Urinary bladder (tissue), 4 donors: Measurements from ENCODE around the gene RANBP3L. TPM values are rescaled to one million over a fixed set of nuclear protein-coding genes. Genes with fewer than 3 reads are reported as not detected.
A peak's percentile ranks its signal among the peaks of the same experiment; 100 is the strongest.

Experiments
- DNase-seq: peaks from one replicate; pipeline ENCODE4 v3.0.0-alpha.2; 2015; ENCODE audit errors: extremely low spot score
- H3K27ac ChIP-seq: one replicate; pipeline ENCODE4 v1.5.1; 2013; ENCODE audit warnings: low read depth, mild to moderate bottlenecking, moderate library complexity
- H3K36me3 ChIP-seq: one replicate; pipeline ENCODE4 v1.6.1; 2013; ENCODE audit warnings: mild to moderate bottlenecking, moderate library complexity; ENCODE audit not compliant: insufficient read depth
- H3K4me1 ChIP-seq: one replicate; pipeline ENCODE4 v1.6.1; 2013; ENCODE audit warnings: mild to moderate bottlenecking, moderate library complexity; ENCODE audit not compliant: insufficient read depth
- H3K4me3 ChIP-seq: one replicate; pipeline ENCODE4 v1.5.1; 2013; ENCODE audit warnings: low read depth, low read length
- WGBS: extraction: QIAGEN DNeasy Blood & Tissue Kit; methylation state at CpG from one replicate; pipeline ENCODE4 v1.1.7; 2013; 5-methylcytosine and 5-hydroxymethylcytosine counted together
- polyA plus RNA-seq: library from polyadenylated mRNA; stranded (reverse); fragments of 200-250 nt; gene quantifications from one replicate; pipeline ENCODE4 v1.2.3, GENCODE V29; 2013
- total RNA-seq: library from RNA; depleted of rRNA; stranded (reverse); fragments of >200 nt; gene quantifications from one replicate; pipeline ENCODE4 v1.2.3, GENCODE V29; 2014
- donor health status: healthy with polysubstance abuse.
- donor health status: healthy.

The RANBP3L gene
- total and polyA plus RNA-seq, 2 donors, result 5.7 to 38.7 TPM

- Histone ChIP-seq H3K27ac (no peak overlapping the region), H3K36me3 (peaks cover 2% of the 10 kb centered on the region), H3K4me1 (no peaks in the 10 kb centered on the region), H3K4me3 (no peak overlapping the region)
- no peak for DNase-seq
- WGBS, result 72% methylated on average over 6 of the region's 6 CpGs
Observed at GRCh38 chr5:36273809-36274526, 27.7 kb downstream of the RANBP3L start.

DNA sequence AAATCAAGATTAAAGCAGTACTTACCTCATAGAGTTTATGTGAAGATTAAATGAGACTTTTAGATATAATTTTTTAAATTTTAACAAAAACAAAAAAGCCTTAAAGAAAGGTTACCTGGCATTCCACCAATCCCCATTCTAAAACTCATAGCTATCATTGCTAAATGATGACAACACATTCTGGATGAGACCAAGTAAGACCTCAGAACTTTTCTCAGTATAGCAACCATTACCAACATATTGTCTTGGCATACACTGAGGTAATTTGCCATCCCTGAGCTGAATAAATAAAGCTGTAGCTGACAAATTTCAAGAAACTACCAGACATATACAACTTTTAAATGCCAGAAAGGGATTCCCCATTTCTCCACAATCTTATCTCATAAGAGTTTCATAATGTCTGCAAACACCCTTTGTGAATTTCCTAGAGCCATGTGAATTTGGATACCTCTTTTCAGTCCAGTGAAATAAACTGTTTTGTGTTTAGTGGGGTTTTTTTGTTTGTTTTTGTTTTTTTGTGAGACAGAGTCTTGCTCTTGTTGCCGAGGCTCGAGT lies 29.5 kb downstream of the RANBP3L start:
- 89% methylated on average over 2 of the region's 2 CpGs for WGBS
- no peak overlapping the region for H3K27ac ChIP-seq
- H3K4me3 ChIP-seq, result no peak overlapping the region
- no peaks in the 10 kb centered on the region for H3K4me1 ChIP-seq
- DNase-seq, result no peak
- H3K36me3 ChIP-seq, result peaks cover 2% of the 10 kb centered on the region

DNA sequence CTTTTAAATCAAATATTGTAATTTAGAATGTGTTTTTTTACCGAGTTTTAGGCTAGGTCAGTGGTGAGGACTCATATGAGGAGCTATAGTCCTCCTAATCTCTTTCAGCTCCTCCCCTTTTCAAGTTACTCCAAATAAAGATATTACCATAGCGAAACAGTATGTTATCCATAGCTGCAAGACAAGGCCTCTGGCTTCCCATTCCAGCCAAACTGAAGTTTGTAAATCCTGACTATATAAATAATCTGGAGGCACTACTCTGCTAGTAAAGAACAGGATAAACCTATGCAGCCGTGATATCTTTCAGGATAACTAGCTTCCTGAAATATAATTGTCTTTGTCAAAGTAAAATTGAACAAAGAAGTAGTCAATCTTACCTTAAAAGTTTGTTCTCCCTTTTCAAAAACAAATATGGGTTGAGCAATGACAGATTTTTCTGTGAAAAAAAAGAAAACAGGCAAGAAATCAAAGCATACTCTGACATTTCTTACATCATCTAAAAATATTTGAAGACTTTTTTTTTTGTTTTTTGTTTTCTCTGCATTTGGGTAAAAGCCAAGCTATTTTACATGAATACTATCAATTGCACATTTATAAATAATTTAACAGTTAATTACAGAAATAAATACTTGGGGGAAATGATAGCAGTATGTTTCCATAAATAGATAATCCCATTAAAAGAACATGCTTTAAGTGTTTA lies 30.7 kb downstream of the RANBP3L start:
- no peak overlapping the region for H3K27ac ChIP-seq
- peaks cover 2% of the 10 kb centered on the region for H3K36me3 ChIP-seq
- no peaks in the 10 kb centered on the region for H3K4me1 ChIP-seq
- WGBS, result 50% methylated on average over 3 of the region's 3 CpGs
- no peak for DNase-seq
- no peak overlapping the region for H3K4me3 ChIP-seq

GRCh38 chr5:36270175-36270574 lies 31.5 kb downstream of the RANBP3L start:
- WGBS, result 89% methylated on average over 3 of the region's 3 CpGs
- Histone ChIP-seq H3K36me3 (peaks cover 2% of the 10 kb centered on the region), H3K4me3 (no peak overlapping the region), H3K27ac (no peak overlapping the region), H3K4me1 (no peaks in the 10 kb centered on the region)
- DNase-seq, result no peak

- DNase-seq, result no peak
- no peak overlapping the region for H3K4me3 ChIP-seq
- H3K4me1 ChIP-seq, result no peaks in the 10 kb centered on the region
- H3K27ac ChIP-seq, result no peak overlapping the region
- H3K36me3 ChIP-seq, result peaks cover 2% of the 10 kb centered on the region
Observed at GRCh38 chr5:36269478-36269877, 32.2 kb downstream of the RANBP3L start.

DNA sequence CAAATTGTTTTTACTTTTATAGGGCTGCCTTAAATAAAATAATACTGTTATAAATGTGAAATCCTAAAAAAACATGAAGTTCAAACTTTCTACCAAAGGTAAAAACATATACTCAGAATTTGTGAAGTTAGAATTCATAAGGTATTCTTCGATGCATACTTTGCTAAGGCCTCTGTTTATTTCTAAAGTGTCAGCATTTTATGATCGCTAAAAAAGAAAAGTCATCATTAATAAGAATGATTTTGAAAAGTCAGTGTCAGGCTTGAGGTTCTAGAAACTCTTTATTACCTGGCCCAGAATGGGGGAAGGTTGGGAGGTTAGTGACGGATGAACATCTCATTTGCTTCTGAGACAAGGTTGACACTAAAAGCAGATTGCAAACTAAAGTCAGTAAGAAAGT lies 33.8 kb downstream of the RANBP3L start:
- no peak for DNase-seq
- Histone ChIP-seq H3K36me3 (peaks cover 2% of the 10 kb centered on the region), H3K4me3 (no peak overlapping the region), H3K27ac (no peak overlapping the region), H3K4me1 (no peaks in the 10 kb centered on the region)
- WGBS, result 94% methylated on average over 3 of the region's 3 CpGs

DNA sequence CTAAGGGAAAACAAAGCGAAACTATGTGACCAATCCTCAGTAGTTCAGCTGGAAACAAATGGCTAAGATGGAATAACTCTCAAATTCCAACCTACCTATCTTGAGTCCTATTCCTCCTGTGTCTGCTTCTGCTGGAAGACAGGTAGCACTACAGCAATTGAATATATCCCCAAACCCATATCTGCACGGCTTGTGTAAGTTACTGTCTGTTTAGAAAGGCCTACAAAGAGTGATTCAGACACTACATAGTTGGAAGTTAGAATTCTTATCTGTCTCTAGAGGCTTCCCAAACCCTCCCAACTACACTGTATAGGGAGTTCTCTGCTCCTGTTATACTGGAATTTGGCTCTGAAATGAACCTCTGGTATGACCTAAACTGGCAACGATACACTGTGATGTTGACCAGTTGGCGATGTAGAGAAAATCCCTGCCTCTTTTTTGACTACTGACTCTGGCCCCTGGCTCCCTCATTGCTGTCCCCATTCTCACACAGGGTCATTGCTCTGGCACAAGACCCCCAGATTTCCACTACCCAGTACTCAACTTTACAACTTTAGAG lies 37.4 kb downstream of the RANBP3L start:
- Histone ChIP-seq H3K27ac (no peak overlapping the region), H3K4me1 (no peaks in the 10 kb centered on the region), H3K36me3 (no peaks in the 10 kb centered on the region), H3K4me3 (no peak overlapping the region)
- DNase-seq, result no peak
- 57% methylated on average over 4 of the region's 4 CpGs for WGBS

- Histone ChIP-seq H3K4me3 (no peak overlapping the region), H3K4me1 (no peaks in the 10 kb centered on the region), H3K36me3 (no peaks in the 10 kb centered on the region), H3K27ac (no peak overlapping the region)
- no peak for DNase-seq
- 96% methylated on average over 6 of the region's 6 CpGs for WGBS
Observed at GRCh38 chr5:36261186-36261585, 40.5 kb downstream of the RANBP3L start.

DNA sequence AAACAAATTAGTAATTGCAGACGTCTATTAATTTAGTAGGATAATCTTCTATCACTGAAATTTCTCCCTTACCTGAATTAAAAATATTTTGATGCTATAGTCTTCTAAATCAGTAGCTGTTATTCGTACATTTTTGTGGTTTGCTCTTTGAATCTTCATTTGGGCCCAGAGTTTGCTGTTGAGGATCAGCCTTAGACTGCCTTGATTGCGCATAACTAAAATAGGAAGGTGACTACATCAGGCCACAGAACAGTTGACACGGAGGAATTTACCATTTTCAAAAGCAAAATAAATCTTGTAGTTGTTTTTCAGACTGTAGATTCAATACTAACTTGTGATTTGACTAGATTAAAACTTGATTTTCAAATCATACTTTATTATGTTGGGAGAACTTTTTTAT lies 48.1 kb downstream of the RANBP3L start:
- Histone ChIP-seq H3K27ac (no peak overlapping the region), H3K4me3 (no peak overlapping the region), H3K36me3 (no peaks in the 10 kb centered on the region), H3K4me1 (no peaks in the 10 kb centered on the region)
- 95% methylated on average over 4 of the region's 4 CpGs for WGBS
- no peak for DNase-seq

DNA sequence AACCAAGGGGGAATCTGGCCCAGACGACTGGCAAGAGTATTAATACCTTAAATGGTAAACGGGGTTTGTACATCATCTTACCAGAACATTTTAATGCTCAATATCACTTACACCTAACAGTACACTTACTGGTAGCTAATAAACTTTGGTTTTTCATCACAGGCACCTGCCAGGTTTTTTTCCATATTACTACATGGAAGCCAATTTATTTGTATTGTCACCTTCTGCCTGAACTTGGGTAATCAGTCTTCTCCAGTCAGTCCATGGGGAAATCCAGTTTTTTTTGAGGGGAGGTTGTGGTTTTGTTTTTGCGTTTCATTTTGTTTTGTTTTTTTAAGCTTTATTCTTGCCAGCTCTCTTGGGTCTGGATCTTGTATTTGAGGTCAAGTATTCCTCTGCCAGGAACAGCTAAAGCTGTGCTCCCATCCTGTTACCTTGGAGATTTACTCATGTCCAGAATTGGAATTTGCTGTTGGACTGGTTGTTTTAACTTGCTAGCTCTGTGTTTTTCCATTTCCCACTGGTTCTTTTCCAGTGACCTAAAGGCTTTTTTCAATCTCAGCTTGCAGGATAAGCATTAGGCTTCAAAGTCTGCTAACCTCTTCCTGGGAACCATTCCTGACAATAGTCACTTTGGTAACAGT lies 48.9 kb downstream of the RANBP3L start:
- WGBS, result 53% methylated on average over 3 of the region's 3 CpGs
- peak overlapping the region; percentile 50 for H3K27ac ChIP-seq
- H3K36me3 ChIP-seq, result no peaks in the 10 kb centered on the region
- H3K4me3 ChIP-seq, result no peak overlapping the region
- no peaks in the 10 kb centered on the region for H3K4me1 ChIP-seq
- DNase-seq, result no peak

DNA sequence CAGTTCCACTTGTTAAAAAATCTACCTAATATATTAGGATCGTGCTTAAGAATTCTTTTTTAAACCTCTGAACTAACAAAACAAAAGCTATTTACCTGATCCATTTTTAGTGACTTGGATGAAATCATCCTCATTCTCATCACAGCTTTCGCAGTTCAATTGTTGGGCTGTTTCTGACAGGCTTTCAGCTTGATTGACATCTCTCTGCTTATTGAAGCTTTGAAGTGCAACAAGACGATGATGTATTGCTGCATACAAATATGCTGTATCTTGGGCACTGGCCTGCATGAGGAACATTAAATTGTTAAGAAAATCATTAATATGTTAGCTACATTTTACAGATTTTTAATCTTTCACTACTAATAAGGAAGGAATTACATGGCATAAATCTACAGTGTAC lies 50.5 kb downstream of the RANBP3L start:
- DNase-seq, result no peak
- no peak overlapping the region for H3K27ac ChIP-seq
- no peaks in the 10 kb centered on the region for H3K36me3 ChIP-seq
- H3K4me3 ChIP-seq, result no peak overlapping the region
- 81% methylated on average over 3 of the region's 3 CpGs for WGBS
- no peaks in the 10 kb centered on the region for H3K4me1 ChIP-seq

GRCh38 chr5:36250427-36250826 lies 51.3 kb downstream of the RANBP3L start:
- Histone ChIP-seq H3K4me3 (no peak overlapping the region), H3K36me3 (no peaks in the 10 kb centered on the region), H3K27ac (no peak overlapping the region), H3K4me1 (no peaks in the 10 kb centered on the region)
- WGBS, result 41% methylated on average over 4 of the region's 4 CpGs
- no peak for DNase-seq

DNA sequence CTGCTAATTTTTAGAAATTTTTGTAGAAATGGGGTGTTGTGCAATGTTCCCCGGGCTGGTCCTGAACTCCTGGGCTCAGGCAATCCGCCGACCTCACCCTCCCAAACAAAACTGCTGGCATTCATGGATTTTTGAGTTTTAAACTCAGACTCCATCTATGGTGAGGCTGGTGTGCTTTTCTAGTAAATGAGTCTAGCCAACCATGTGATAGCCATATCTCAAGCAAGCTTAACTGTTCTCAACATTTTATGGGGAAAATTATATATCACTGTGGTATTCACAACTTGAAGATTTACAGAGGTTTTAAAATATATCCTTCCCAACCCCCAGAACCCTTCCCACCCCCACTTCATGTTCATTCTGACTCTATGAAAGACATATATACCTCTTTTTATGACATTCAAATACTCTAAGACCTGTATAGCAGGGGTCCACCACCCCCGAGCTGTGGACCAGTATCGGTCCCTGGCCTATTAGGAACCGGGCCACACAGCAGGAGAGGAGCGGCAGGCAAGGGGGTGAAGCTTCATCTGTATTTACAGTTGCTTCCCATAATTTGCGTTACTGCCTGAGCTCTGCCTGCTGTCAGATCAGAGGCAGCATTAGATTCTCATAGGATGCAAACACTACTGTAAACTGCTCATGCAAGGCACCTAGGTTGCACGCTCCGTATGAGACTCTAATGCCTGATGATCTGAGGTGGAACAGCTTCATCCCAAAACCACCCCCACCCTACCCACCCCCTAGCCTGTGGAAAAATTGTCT lies 55.5 kb downstream of the RANBP3L start:
- no peak for DNase-seq
- no peak overlapping the region for H3K4me3 ChIP-seq
- WGBS, result 44% methylated on average over 10 of the region's 10 CpGs
- no peak overlapping the region for H3K27ac ChIP-seq
- H3K36me3 ChIP-seq, result no peaks in the 10 kb centered on the region
- H3K4me1 ChIP-seq, result no peaks in the 10 kb centered on the region
